Amygdala (tissue), 56 donors: ENCODE results near the gene NWD2.
"Not testable (repeated sequence)": the region's sequence is repeated elsewhere in the genome, so short reads cannot be mapped to it uniquely, and the experiment has no call there.

Experiments
- DNase-seq, 56 donors: peaks; one replicate each; lab custom pipeline; 2025; lab: John Stamatoyannopoulos, UW

The NWD2 gene

DNA sequence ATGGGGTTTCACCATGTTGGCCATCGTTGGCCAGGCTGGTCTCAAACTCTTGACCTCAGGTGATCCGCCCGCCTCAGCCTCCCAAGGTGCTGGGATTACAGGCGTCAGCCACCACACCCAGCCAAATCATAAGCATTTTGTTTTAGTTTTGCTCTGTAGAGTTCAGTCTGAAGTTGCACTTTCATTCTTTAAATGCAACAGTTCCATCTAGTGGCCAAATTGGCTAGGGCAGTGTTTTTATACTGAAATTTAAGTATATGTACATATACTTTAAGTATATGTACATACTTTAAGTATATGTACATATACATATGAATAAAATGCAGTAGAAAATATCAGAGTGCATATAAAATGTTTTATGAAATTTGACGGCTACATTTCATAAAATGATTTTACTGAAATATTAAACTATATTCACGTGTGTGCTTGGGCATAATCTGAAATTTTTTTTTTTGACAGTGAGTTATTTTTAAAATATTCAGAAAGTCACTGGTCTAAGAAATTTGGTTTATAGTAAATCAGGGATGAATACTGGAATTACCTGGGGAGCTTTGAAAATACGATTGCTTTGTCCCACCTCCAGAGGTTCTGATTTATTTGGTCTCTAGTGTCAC, 145.5 kb downstream of the NWD2 start:
- peak in 8 of 56 donors; percentile 3 to 54 (median 8) for DNase-seq

DNA sequence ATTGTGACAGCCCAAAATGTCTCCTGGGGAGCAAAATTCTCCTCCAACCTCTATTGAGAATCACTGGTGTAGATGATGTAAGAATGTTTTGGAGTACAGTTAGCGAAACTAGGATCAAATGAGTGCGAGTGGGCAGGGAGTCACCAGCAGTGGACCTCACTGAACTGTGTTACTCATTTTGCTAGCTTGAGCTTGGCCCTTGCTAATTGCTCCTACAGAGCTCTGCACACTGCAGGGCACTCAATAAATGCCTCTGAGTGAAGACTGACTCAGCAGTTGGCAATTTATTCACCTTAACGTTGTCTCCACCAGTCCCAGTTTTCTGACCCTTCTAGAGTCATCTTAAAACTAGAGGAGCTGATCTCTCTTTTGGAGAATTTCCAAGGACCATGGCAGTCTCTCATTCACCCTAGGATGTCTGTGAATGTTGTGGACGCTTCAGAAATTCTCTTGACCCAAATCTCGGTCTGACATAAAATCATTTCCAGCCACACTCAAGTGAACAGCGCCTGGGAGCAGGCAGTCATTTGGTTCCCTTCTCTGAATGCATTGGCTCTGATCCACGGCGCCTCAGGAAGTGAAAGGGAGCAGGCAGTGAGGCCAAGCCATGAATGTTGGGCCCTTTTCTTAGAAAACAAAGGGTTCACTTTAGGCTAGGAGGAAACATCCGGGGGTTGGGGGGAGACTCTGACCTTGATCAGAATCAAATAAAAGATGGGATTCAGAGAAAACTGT, 148.1 kb downstream of the NWD2 start:
- peak in 52 of 56 donors; percentile 5 to 83 (median 57) for DNase-seq

DNA sequence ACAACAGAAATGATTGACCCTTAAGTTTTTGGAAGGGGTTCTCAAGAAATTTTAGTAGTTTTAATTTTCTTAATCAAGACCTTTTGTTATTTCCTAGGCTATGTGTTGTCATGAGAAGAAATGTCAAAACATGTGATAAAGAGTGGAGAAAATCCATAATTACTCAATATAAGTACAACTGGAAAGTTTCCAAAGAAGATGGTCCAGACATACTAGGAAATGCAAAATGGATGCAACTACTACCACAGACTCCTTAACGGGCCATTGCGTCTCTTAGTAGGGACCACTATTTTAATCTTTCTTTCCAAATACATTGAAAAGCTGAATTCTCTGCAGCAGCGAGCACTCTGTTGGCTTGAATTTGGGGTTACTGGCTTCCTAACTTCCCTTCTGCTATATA, 148.8 kb downstream of the NWD2 start:
- DNase-seq, result peak in 1 of 56 donors; percentile 13

DNA sequence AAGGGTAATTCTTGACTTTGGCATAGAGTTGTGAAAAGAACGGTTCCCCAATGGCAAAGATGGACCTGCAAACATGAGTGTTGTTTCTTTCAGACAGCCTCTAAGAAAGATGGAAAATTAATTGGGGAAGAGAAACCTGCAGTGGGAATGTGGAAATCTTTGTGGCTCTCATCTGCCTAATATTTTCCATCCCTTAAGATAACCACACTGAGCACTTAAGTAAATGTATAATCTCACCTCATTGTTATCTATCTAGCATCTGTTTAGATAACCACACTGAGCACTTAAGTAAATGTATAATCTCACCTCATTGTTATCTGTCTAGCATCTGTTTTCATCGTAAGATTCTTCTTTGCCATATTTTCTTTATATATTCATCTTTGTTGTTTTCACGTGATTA, 149.3 kb downstream of the NWD2 start:
- DNase-seq, result no peak

DNA sequence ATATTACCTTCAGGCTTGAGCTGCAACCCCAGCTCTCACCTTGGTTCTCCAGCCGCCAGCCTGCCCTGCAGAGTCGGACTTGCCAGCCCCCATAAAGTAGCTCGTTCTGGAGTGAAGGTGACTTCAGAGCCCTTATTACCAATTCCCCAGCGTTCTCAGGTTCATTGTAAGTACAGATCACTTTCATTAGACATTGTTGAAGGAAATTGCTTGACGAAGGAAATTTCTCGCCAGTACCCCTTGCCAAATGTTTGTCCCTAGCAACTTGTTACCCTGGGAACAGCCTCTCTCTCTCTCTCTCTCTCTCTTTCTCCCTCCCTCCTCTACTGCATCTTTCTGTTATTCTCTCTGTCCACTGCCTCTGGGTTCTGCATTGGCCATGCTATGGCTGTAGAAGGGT, 153.0 kb downstream of the NWD2 start:
- peak in 1 of 56 donors; percentile 4 for DNase-seq

DNA sequence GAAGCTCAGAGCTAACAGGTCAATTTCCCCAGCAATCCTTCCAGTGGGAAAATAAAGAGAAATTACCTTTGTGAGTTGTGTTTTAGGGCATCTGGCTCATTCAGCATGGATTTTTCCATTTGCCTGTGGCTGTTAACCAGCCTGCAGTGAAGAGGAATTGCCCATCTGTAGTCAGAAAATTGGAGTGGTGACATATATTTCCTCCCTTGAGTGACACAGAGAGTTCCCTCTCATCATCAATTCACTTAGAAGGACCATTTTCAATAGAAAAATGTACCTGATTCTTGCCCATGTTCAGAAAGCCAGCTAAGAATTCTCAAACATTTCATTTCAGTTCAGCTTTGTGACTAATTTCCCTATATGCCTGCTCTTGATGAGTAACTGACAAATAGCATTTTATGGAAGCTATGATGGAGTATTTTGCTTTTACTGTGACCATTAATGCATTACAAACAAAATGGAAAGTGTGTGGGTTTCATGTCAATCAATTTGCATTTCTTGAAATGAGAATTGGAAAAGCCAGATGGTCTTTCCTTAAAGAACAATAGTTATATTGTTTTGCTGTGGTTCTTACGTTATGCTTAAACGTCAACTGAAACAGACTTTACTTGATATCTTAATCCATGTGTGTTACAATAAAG, 155.8 kb downstream of the NWD2 start:
- DNase-seq, result no peak

DNA sequence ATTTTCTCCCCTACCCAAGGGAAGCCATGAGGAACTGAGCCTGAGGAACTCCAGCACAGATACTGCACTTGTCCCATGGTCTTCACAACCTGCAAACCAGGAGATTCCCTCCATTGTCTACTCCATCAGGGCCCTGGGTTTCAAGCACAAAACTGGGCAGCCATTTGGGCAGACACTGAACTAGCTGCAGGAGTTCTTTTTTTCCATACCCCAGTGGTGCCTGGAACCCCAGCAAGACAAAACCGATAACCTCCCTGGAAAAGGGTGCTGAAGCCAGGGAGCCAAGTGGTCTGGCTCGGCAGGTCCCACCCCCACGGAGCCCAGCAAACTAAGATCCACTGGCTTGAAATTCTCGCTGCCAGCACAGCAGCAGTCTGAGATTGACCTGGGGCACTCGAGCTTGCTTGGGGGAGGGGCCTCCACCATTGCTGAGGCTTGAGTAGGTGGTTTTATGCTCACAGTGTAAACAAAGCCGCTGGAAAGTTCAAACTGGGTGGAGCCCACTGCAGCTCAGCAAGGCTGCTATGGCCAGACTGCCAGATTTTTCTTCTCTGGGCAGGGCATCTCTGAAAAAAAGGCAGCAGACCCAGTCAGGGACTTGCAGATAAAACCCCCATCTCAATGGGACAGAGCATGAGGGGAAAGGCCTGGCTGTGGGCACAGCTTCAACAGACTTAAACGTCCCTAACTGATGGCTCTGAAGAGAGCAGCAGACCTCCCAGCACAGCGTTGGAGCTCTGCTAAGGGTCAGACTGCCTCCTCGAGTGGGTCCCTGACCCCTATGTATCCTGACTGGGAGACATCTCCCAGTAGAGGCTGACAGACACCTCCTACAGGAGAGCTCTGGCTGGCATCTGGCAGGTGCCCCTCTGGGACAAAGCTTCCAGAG, 163.6 kb downstream of the NWD2 start:
- DNase-seq, result not testable (repeated sequence)

DNA sequence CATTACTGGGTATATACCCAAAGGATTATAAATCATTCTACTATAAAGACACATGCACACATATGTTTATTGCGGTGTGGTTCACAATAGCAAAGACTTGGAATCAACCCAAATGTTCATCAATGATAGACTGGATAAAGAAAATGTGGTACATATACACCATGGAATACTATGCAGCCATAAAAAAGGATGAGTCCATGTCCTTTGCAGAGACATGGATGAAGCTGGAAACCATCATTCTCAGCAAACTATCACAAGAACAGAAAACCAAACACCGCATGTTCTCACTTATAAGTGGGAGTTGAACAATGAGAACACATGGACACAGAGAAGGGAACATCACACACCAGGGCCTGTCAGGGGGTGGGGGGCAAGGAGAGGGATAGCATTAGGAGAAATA, 169.1 kb downstream of the NWD2 start:
- not testable (repeated sequence) for DNase-seq

DNA sequence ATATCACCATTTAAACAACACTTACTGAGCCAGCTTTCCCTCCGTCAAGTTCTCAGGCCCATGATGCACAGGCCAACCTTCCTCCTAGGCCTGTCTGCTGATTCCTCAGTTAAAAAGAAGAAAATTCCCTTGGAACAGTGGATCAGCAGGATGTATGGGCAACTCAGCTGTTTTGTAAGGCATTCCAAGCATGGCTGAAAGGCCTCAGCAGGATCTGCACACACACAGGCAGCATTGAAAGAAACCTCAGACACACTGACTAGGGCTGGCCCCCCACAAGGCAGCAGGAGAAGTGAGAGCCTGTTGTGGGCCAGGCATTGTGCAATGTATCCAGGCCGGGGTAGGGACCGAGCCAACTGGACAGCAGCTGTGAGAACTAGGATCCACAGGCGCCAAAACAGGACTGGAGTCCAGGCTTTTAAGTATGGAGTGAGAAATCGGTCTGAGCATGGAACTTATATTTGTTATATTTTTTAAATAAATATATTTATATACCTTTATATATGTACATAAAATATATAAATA, 171.4 kb downstream of the NWD2 start:
- no peak for DNase-seq

DNA sequence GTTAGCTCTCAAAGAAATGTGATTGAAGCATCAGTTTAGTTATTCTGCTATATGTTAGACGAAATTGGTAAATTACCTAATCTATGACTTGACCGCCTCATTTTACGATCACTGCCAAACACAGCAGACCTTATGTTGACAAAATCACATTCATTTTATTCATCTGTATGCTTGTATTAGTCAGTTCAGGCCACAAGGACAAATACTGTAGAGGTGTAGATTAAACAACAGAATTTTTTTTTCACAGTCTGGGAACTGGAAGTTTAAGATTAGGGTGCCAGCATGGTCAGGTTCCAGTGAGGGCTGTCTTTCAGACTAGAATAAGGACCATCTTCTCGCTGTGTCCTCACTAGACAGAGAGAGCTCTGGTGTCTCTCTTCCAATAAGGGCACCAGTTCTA, 177.1 kb downstream of the NWD2 start:
- no peak for DNase-seq

DNA sequence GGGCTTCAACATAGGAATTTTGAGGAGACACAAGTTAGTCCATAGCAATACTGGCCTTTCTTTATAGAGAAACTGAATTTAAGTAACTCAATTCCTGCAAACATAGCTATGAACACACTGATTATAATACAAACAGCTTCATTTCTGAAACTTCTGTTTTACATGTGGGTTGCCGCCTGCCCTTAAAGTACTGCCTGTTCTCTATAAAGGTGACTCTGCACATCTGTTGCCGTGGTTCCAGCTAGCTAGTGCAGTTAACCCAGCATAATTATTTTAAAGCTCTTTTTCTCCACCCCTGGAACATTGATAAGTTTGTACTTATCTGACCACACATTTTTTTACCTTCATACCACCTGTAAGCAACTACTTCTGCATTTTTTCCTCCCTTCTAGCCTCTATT, 177.6 kb downstream of the NWD2 start:
- DNase-seq, result no peak

DNA sequence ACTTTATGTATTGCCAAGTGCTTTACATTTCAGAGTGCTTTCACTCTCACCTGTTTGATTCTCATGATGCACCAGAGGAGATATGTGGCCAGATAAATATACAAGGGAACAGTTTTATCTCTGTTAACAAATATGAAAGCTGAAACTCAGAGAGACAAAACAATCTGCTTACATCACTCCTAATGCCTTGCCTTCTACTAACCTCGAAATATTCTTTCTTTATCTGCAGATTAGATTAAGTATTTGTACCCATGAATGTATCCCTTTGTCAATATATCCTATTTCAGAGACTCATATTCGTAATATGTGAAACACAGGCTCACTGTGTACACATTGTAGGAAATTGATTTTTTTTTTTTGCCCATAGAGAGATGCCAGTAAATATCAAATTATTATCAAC, 178.1 kb downstream of the NWD2 start:
- DNase-seq, result no peak

DNA sequence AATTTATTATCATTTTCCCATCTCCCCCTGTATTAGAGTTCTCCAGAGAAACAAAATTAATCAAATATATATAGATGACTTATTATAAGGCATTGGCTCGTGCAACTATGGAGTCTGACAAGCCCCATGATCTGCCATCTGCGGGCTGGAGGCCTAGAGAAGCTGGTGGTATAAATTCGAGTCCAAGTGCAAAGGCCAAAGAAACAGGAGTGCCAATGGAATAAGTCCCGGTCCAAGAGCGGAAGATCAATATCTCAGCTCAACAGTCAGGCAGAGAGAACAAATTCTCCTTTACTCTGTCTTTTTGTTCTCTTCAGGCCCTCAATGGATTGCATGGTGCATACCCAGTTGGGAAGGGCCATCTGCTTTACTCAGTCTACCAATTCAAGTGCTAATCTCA, 178.8 kb downstream of the NWD2 start:
- DNase-seq, result no peak

DNA sequence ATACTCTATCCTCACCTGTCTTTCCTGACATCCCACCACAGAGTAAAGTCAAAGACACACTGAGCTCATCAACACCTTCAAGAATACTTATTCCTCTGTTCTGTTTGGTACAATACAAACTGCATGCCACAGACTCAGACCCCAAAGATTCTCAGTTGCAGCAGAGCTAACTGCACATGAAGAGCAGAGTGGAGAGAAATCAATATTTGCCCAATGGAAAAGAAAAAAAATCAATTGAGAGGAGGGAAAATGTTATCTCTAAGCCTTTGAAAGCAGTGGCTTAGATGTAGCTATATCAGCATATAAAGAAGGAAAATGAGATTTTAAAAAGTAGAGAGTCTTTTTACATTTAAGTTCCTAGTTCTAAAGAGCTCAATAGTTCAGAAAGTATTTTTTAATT, 180.2 kb downstream of the NWD2 start:
- no peak for DNase-seq

DNA sequence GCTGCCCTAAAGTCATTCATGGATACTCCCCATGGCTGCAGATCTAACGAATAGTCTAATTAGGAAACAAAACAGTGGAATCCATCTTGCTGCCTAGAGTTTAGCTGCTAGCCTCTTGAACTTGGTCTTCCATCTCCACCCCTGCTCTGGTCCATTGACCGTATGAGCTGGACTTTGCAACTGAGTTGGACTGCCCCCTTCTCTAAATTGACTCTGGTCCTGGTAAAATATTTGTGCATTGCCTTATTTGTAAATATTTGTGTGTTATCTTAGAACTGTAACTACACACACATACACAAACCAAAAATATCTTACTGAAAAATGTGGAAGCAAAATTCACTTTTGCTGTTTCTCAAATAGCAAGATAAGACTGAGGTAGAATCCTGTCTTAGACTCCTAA, 181.3 kb downstream of the NWD2 start:
- DNase-seq, result no peak

DNA sequence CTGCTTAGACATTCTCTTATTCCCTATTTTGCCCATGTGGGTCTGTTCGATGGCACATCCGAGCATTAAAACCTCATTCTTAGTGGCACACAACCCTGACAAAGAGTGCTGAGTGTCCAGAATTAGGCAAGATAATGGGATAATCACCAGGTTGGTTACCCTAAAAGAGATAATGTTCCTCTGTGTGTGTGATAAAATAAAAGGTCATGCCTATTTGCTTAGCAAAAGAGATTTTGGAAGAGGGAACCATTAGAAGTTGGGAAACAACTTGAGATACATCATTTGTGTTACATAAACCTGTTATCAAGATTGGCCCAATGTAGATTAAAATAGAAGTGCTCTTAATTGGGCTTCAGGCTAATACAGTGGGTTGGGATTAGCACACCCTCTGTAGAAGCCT, 182.7 kb downstream of the NWD2 start:
- DNase-seq, result no peak

DNA sequence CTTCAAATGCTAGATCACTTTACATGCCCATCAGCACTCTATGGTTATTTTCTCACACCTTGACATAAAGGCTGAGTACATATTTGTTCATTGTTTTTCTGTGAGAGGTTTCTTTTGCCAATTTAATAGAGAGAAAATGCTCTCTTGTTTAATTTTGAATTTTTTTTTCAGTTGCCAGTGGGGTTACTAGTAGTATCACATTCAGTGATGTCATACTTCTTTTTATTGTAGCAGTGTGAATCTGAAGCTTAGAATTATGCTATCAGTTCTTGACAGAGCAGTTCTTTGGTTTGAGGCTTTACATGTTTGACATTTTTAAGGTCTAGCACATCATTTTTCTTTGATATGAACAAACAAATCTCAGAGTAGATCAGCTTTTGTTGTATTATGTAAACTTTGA, 185.4 kb downstream of the NWD2 start:
- no peak for DNase-seq

DNA sequence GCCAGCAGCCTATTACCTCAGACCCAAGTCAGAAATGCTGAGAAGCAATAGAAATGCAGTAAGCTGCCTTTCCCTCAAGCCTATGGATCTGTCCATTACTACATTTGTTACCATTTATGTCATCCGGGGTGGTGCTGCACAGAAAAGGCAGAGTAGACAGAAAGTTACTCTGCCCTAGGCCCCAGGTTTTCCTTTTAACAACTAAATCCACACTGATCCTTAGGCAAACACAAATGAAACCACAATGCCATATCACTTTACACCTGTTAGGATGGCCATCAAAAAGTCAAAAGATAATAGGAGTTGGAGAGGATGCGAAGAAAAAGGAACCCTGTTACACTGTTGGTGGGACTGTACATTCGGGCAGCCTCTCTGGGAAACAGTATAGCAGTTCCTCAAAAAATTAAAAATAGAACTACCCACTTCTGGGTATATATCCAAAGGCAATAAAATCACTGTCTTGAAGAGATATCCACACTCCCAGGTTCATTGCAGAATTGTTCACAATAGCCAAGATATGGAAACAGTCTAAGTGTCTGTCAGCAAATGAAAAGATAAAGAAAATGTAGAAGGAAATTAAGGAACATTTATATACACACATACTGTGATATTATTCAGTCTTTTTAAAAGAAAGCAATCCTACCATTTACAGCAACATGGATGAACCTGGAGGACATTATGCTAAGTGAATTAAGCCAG, 186.3 kb downstream of the NWD2 start:
- no peak for DNase-seq

DNA sequence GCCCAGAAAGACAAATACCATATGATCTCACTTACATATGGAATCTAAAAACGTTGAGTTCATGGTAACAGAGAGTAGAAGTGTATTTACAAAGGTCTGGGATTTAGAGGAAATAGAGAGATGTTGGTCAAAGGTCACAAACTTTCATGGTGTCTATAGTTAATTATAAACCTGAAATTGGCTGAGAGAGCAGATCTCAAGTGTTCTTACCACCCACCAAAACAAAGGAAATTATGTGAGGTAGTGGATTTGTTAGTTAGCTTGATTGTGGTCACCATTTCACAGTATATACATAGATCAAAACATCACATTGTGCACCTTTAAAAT, 186.8 kb downstream of the NWD2 start:
- DNase-seq, result no peak

DNA sequence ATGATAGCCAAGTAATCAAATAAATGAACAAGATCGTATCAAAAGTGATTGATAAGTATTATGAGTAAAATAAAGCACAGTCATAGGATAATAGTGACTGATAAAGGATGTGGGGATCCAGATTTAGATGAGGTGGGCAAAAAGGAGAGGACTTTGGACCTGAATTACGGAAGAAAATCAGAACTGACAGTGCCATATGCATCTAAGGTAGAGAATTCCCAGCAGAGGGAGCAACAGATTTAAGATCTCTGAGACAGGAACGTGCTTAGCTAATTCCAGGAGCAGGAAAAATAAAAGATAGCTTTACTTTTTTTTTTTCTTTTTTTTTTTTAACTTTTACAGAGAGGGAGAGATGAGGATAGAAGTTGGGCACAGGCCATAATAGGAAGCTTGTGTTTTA, 189.9 kb downstream of the NWD2 start:
- no peak for DNase-seq
